Measurements from ENCODE around the gene DEUP1.

DNA sequence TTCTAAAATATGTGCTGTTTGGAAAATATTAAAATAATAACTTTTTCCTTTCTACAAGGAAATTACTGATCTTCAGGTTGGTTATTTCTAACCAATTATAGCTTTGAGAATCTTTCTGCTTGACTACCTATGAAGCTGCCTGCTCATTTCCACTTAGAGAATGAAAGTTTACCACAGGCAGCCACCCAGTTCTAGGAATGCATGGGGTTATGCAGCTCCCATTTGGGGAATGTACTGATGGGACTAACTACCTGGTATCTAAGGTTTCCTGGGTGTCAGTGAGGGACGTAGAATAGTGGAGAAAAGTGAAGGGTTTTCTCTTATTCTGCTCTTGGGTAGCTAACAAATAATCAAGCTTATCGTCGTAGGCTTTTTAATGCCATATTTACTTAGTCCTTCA is 73.4 kb downstream of the DEUP1 start:
- TF ChIP-seq, protein P1, sequence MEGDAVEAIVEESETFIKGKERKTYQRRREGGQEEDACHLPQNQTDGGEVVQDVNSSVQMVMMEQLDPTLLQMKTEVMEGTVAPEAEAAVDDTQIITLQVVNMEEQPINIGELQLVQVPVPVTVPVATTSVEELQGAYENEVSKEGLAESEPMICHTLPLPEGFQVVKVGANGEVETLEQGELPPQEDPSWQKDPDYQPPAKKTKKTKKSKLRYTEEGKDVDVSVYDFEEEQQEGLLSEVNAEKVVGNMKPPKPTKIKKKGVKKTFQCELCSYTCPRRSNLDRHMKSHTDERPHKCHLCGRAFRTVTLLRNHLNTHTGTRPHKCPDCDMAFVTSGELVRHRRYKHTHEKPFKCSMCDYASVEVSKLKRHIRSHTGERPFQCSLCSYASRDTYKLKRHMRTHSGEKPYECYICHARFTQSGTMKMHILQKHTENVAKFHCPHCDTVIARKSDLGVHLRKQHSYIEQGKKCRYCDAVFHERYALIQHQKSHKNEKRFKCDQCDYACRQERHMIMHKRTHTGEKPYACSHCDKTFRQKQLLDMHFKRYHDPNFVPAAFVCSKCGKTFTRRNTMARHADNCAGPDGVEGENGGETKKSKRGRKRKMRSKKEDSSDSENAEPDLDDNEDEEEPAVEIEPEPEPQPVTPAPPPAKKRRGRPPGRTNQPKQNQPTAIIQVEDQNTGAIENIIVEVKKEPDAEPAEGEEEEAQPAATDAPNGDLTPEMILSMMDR (conservative IDR thresholded peaks at IDR 0.05), result no peak
- TF ChIP-seq ZFX (IDR thresholded peaks at IDR 0.05), result no peak

All from C4-2B (cell line).